NT2/D1 (cell line): ENCODE data around the gene IRAK2.

ENCODE experiments used
- DNase-seq: peaks from one replicate; pipeline ENCODE4 v3.0.0-alpha.2; 2011; ENCODE audit warnings: low read depth, low spot score
- H3K27me3 ChIP-seq: 2 replicates; pipeline ENCODE4 v1.6.0; 2011; ENCODE audit warnings: mild to moderate bottlenecking; ENCODE audit not compliant: insufficient read length, insufficient read depth
- H3K36me3 ChIP-seq: 2 replicates; pipeline ENCODE4 v1.6.1; 2011; ENCODE audit warnings: mild to moderate bottlenecking, low read length, mixed read lengths; ENCODE audit not compliant: insufficient read depth, insufficient read length
- H3K4me1 ChIP-seq: 2 replicates; pipeline ENCODE4 v1.5.1; 2011; ENCODE audit not compliant: insufficient read depth, insufficient read length
- H3K4me3 ChIP-seq: 2 replicates; pipeline ENCODE4 v1.5.1; 2011; ENCODE audit warnings: low read depth; ENCODE audit not compliant: insufficient read length
- H3K9ac ChIP-seq: 2 replicates; pipeline ENCODE4 v1.6.0; 2011; ENCODE audit warnings: low read depth; ENCODE audit not compliant: insufficient read length
- H3K9me3 ChIP-seq: 2 replicates; pipeline ENCODE4 v1.5.1; 2011; ENCODE audit warnings: mild to moderate bottlenecking, low read length; ENCODE audit not compliant: insufficient read depth
- SUZ12 ChIP-seq: IDR thresholded peaks from 2 replicates; pipeline ENCODE4 v1.6.1; 2011; ENCODE audit not compliant: insufficient read length, insufficient read depth; ENCODE audit errors: extremely low read depth
- YY1 ChIP-seq: IDR thresholded peaks from 2 replicates; pipeline ENCODE4 v1.6.1; 2011; ENCODE audit not compliant: insufficient read length, insufficient read depth
- ZNF274 ChIP-seq: IDR thresholded peaks from 2 replicates; pipeline ENCODE4 v1.6.1; 2011; ENCODE audit warnings: mild to moderate bottlenecking, low read depth, low read length

IRAK2 gene

GRCh38 chr3:10273702-10274305, 109.1 kb downstream of the IRAK2 start:
- Histone ChIP-seq H3K36me3 (peaks cover 89% of the 10 kb centered on the region), H3K4me1 (peaks cover 2% of the 10 kb centered on the region), H3K27me3 (no peaks in the 10 kb centered on the region), H3K9me3 (no peaks in the 10 kb centered on the region), H3K9ac (no peak overlapping the region), H3K4me3 (no peak overlapping the region)
- no peak for TF ChIP-seq YY1
- DNase-seq: no peak

GRCh38 chr3:10274601-10275000, 109.9 kb downstream of the IRAK2 start:
- DNase-seq: no peak
- Histone ChIP-seq H3K36me3 (peaks cover 89% of the 10 kb centered on the region), H3K9me3 (no peaks in the 10 kb centered on the region), H3K27me3 (no peaks in the 10 kb centered on the region), H3K4me1 (peaks cover 2% of the 10 kb centered on the region), H3K9ac (no peak overlapping the region), H3K4me3 (no peak overlapping the region)
- no peak for TF ChIP-seq SUZ12
- TF ChIP-seq YY1: no peak
- TF ChIP-seq ZNF274: no peak

GRCh38 chr3:10277115-10277625, 112.5 kb downstream of the IRAK2 start:
- Histone ChIP-seq H3K36me3 (peaks cover 80% of the 10 kb centered on the region), H3K4me1 (peaks cover 2% of the 10 kb centered on the region), H3K9ac (no peak overlapping the region), H3K27me3 (no peaks in the 10 kb centered on the region), H3K4me3 (no peak overlapping the region), H3K9me3 (no peaks in the 10 kb centered on the region)
- DNase-seq: no peak
- TF ChIP-seq ZNF274 (no peak), YY1 (no peak), SUZ12 (no peak)

- Histone ChIP-seq H3K36me3 (peaks cover 77% of the 10 kb centered on the region), H3K9me3 (no peaks in the 10 kb centered on the region), H3K4me1 (no peaks in the 10 kb centered on the region), H3K9ac (no peak overlapping the region), H3K27me3 (no peaks in the 10 kb centered on the region), H3K4me3 (no peak overlapping the region)
- DNase-seq: no peak
- TF ChIP-seq YY1 (no peak), SUZ12 (no peak), ZNF274 (no peak)
Observed at GRCh38 chr3:10278501-10278900, 113.8 kb downstream of the IRAK2 start.

- Histone ChIP-seq H3K27me3 (no peaks in the 10 kb centered on the region), H3K9me3 (no peaks in the 10 kb centered on the region), H3K4me3 (no peak overlapping the region), H3K36me3 (peaks cover 73% of the 10 kb centered on the region), H3K9ac (no peak overlapping the region), H3K4me1 (peaks cover 3% of the 10 kb centered on the region)
- DNase-seq: no peak
- TF ChIP-seq ZNF274 (no peak), YY1 (no peak), SUZ12 (no peak)
Observed at GRCh38 chr3:10279384-10280176, 114.9 kb downstream of the IRAK2 start.

GRCh38 chr3:10280177-10280529, 115.4 kb downstream of the IRAK2 start:
- TF ChIP-seq ZNF274 (no peak), YY1 (no peak), SUZ12 (no peak)
- Histone ChIP-seq H3K9me3 (no peaks in the 10 kb centered on the region), H3K27me3 (no peaks in the 10 kb centered on the region), H3K36me3 (peaks cover 71% of the 10 kb centered on the region), H3K4me1 (peaks cover 8% of the 10 kb centered on the region), H3K9ac (no peak overlapping the region), H3K4me3 (no peak overlapping the region)
- no peak for DNase-seq

GRCh38 chr3:10280571-10280970, 115.9 kb downstream of the IRAK2 start:
- Histone ChIP-seq H3K27me3 (no peaks in the 10 kb centered on the region), H3K4me3 (no peak overlapping the region), H3K9me3 (no peaks in the 10 kb centered on the region), H3K4me1 (peaks cover 8% of the 10 kb centered on the region), H3K36me3 (peaks cover 68% of the 10 kb centered on the region), H3K9ac (no peak overlapping the region)
- no peak for DNase-seq
- no peak for TF ChIP-seq YY1
- TF ChIP-seq SUZ12: no peak
- no peak for TF ChIP-seq ZNF274
